ENCODE data around the gene UBR3. TPM values are rescaled to one million over a fixed set of nuclear protein-coding genes. Genes with fewer than 3 reads are reported as not detected.

Gene UBR3
- total RNA-seq, 1 donor from 2014 or later: 23.0 TPM

- Histone ChIP-seq H3K27me3 (ENCODE audit: control insufficient read depth, insufficient read depth, low read length) (no peaks in the 10 kb centered on the region), H3K4me3 (ENCODE audit: low read depth, low read length) (no peak overlapping the region), H3K36me3 (ENCODE audit: control insufficient read depth, insufficient read depth, low read length) (no peaks in the 10 kb centered on the region)
- TF ChIP-seq, protein P1, sequence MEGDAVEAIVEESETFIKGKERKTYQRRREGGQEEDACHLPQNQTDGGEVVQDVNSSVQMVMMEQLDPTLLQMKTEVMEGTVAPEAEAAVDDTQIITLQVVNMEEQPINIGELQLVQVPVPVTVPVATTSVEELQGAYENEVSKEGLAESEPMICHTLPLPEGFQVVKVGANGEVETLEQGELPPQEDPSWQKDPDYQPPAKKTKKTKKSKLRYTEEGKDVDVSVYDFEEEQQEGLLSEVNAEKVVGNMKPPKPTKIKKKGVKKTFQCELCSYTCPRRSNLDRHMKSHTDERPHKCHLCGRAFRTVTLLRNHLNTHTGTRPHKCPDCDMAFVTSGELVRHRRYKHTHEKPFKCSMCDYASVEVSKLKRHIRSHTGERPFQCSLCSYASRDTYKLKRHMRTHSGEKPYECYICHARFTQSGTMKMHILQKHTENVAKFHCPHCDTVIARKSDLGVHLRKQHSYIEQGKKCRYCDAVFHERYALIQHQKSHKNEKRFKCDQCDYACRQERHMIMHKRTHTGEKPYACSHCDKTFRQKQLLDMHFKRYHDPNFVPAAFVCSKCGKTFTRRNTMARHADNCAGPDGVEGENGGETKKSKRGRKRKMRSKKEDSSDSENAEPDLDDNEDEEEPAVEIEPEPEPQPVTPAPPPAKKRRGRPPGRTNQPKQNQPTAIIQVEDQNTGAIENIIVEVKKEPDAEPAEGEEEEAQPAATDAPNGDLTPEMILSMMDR (IDR thresholded peaks at IDR 0.05; ENCODE audit: insufficient read depth, low read length, poor library complexity, severe bottlenecking): no peak
- no peak for DNase-seq (ENCODE audit: low read depth)
These were observed 207.3 kb downstream of the UBR3 start for GRCh38 chr2:170034596-170034995.

GRCh38 chr2:170038734-170039133 lies 211.5 kb downstream of the UBR3 start:
- TF ChIP-seq, protein P1 (IDR thresholded peaks at IDR 0.05; ENCODE audit: insufficient read depth, low read length, poor library complexity, severe bottlenecking): no peak
- no peak overlapping the region for H3K4me3 ChIP-seq (ENCODE audit: low read depth, low read length)
- no peaks in the 10 kb centered on the region for H3K27me3 ChIP-seq (ENCODE audit: control insufficient read depth, insufficient read depth, low read length)
- no peaks in the 10 kb centered on the region for H3K36me3 ChIP-seq (ENCODE audit: control insufficient read depth, insufficient read depth, low read length)
- no peak for DNase-seq (ENCODE audit: low read depth)

- Histone ChIP-seq H3K36me3 (ENCODE audit: control insufficient read depth, insufficient read depth, low read length) (no peaks in the 10 kb centered on the region), H3K4me3 (ENCODE audit: low read depth, low read length) (no peak overlapping the region), H3K27me3 (ENCODE audit: control insufficient read depth, insufficient read depth, low read length) (no peaks in the 10 kb centered on the region)
- no peak for DNase-seq (ENCODE audit: low read depth)
- TF ChIP-seq, protein P1 (IDR thresholded peaks at IDR 0.05; ENCODE audit: insufficient read depth, low read length, poor library complexity, severe bottlenecking): no peak
These were observed 212.3 kb downstream of the UBR3 start for GRCh38 chr2:170039401-170040172.

DNA sequence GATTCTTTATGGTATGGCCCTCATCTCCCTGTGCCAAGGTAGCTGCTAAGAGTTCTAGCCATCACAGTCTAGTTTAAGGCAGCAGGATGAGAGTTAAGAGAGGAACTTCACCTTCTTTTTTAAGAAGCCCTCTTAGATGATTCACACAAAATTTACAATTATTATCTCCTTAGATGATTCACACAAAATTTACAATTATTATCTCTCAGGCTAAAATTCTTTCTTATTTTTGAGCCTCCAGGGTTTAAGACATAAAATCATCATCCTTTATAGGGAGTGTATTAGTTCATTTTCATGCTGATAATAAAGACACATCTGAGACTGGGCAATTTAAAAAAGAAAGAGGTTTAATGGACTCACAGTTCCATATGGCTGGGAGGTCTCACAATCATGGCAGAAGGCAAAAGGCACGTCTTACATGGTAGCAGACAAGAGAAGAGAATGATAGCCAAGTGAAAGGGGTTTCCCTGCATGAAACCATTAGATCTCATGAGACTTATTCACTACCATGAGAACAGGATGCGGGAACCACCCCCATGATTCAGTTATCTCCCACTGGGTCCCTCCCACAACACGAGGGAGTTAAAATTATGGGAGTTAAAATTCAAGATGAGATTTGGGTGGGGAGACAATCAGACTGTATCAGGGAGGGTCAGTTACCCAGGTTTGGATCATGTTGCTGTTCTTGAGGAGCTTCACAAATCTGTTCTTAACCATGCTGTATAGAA lies 217.7 kb downstream of the UBR3 start:
- Histone ChIP-seq H3K36me3 (ENCODE audit: control insufficient read depth, insufficient read depth, low read length) (no peaks in the 10 kb centered on the region), H3K4me3 (ENCODE audit: low read depth, low read length) (no peak overlapping the region), H3K27me3 (ENCODE audit: control insufficient read depth, insufficient read depth, low read length) (no peaks in the 10 kb centered on the region)
- DNase-seq (ENCODE audit: low read depth): no peak
- TF ChIP-seq, protein P1 (IDR thresholded peaks at IDR 0.05; ENCODE audit: insufficient read depth, low read length, poor library complexity, severe bottlenecking): no peak

GRCh38 chr2:170047331-170048065 lies 220.2 kb downstream of the UBR3 start:
- H3K4me3 ChIP-seq (ENCODE audit: low read depth, low read length): no peak overlapping the region
- no peak for DNase-seq (ENCODE audit: low read depth)
- no peaks in the 10 kb centered on the region for H3K27me3 ChIP-seq (ENCODE audit: control insufficient read depth, insufficient read depth, low read length)
- TF ChIP-seq, protein P1 (IDR thresholded peaks at IDR 0.05; ENCODE audit: insufficient read depth, low read length, poor library complexity, severe bottlenecking): no peak
- H3K36me3 ChIP-seq (ENCODE audit: control insufficient read depth, insufficient read depth, low read length): no peaks in the 10 kb centered on the region

Data from kidney epithelial cell (primary cell).